ENCODE measurements around the gene ARID3B. TPM values are rescaled to one million over a fixed set of nuclear protein-coding genes. Genes with fewer than 3 reads are reported as not detected.

ARID3B gene
- total RNA-seq, 1 experiment from 2014 or later, result 12.7 TPM

- H3K27ac ChIP-seq (ENCODE audit: low read length), result no peak overlapping the region
- TF ChIP-seq TCF7L2 (IDR thresholded peaks at IDR 0.05; ENCODE audit: low read depth, low read length), result no peak
- no peak for TF ChIP-seq REST (IDR thresholded peaks at IDR 0.05; ENCODE audit: insufficient read depth in 1 of 2, low read depth in 2 of 2, low read length in 1 of 2)
- TF ChIP-seq SIN3A (IDR thresholded peaks at IDR 0.05; ENCODE audit: borderline replicate concordance, insufficient read depth, low read depth, low read length), result no peak
- TF ChIP-seq CTCF (IDR thresholded peaks at IDR 0.05), result no peak
- no peak for TF ChIP-seq POLR2AphosphoS5 (IDR thresholded peaks at IDR 0.05; ENCODE audit: low read depth, low read length)
- H3K27me3 ChIP-seq (ENCODE audit: control insufficient read depth, insufficient read depth, low read length), result no peaks in the 10 kb centered on the region
- ATAC-seq (no peak), DNase-seq (ENCODE audit: low read depth, low spot score) (no peak)
- no TSS peak for BruUV-seq (replicated peaks)
- no peaks in the 10 kb centered on the region for H3K4me1 ChIP-seq (ENCODE audit: control insufficient read depth, insufficient read depth, low read length)
- no peaks in the 10 kb centered on the region for H3K36me3 ChIP-seq (ENCODE audit: control insufficient read depth, insufficient read depth, low read length)
- POLR2A ChIA-PET, result no interaction called here
- CTCF ChIA-PET, result no interaction called here
- intact Hi-C loops (cut with micrococcal nuclease; ENCODE audit: unreplicated experiment) (no loop called here), in situ Hi-C loops (cut with HindIII; ENCODE audit: low pct_unique_long_range_greater_than_20kb, low sequenced_read_pairs) (no loop called here)
- H3K4me3 ChIP-seq (ENCODE audit: low read depth in 2 of 2, low read length in 2 of 2), result no peak overlapping the region
- no peaks in the 10 kb centered on the region for H3K9me3 ChIP-seq (ENCODE audit: control insufficient read depth, insufficient read depth, low read depth, low read length)
These were observed 33.0 kb downstream of the ARID3B start for GRCh38 chr15:74573987-74574386.

GRCh38 chr15:74578496-74578994 is 37.5 kb downstream of the ARID3B start:
- no peaks in the 10 kb centered on the region for H3K9me3 ChIP-seq (ENCODE audit: control insufficient read depth, insufficient read depth, low read depth, low read length)
- no peaks in the 10 kb centered on the region for H3K36me3 ChIP-seq (ENCODE audit: control insufficient read depth, insufficient read depth, low read length)
- no peaks in the 10 kb centered on the region for H3K27me3 ChIP-seq (ENCODE audit: control insufficient read depth, insufficient read depth, low read length)
- H3K4me1 ChIP-seq (ENCODE audit: control insufficient read depth, insufficient read depth, low read length), result no peaks in the 10 kb centered on the region
- H3K4me3 ChIP-seq (ENCODE audit: low read depth in 2 of 2, low read length in 2 of 2), result no peak overlapping the region
- DNase-seq (ENCODE audit: low read depth, low spot score) (no peak), ATAC-seq (no peak)
- no peak overlapping the region for H3K27ac ChIP-seq (ENCODE audit: low read length)
- POLR2A ChIA-PET, result no interaction called here
- intact Hi-C loops (cut with micrococcal nuclease; ENCODE audit: unreplicated experiment), result no loop called here
- no peak for TF ChIP-seq POLR2AphosphoS5 (IDR thresholded peaks at IDR 0.05; ENCODE audit: low read depth, low read length)
- TF ChIP-seq SIN3A (IDR thresholded peaks at IDR 0.05; ENCODE audit: borderline replicate concordance, insufficient read depth, low read depth, low read length), result no peak
- TF ChIP-seq REST (IDR thresholded peaks at IDR 0.05; ENCODE audit: insufficient read depth in 1 of 2, low read depth in 2 of 2, low read length in 1 of 2), result no peak
- TF ChIP-seq TCF7L2 (IDR thresholded peaks at IDR 0.05; ENCODE audit: low read depth, low read length), result no peak
- TF ChIP-seq CTCF (IDR thresholded peaks at IDR 0.05), result no peak
- BruUV-seq (replicated peaks), result no TSS peak
- CTCF ChIA-PET, result no interaction called here
- in situ Hi-C loops (cut with HindIII; ENCODE audit: low pct_unique_long_range_greater_than_20kb, low sequenced_read_pairs), result no loop called here

All from Panc1 (cell line).